ENCODE measurements around the gene HIRA.
"Not testable (repeated sequence)": the region's sequence is repeated elsewhere in the genome, so short reads cannot be mapped to it uniquely, and the experiment has no call there.

HIRA gene

DNA sequence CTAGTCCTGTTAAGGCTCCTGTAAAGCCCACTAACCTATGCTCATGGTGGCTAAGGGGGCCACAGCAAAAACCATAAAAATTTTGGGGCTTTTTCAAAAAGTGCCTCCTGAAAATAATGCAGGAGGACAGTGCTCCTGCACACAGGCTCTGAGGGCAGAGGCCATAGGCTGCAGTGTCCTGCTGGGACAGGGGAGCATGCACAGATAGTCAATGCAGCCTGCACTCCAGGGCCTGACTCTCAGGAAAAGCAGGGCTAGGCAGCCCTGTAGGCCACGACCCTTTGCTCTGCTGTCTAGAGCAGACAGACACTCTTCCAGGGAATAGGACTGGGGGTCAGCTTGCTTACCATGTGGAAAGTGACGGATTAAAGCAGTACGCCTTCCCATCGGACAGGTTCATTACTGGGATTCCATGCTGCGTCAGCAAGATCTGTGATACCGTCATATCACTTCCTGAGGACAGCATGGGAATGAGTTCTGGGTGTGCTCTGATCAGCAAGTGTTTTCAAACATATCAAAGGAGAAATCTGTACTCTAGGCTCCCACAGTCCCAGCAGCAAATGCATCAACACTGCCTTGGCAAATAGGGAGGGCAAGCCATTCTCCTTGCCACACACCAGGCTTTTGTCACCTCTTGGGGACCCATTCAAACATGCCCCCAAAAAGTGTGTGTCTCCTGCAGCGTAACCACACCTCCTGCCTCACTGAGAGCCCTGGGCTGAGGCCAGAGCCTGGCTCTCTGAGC, 75.9 kb downstream of the HIRA start:
- no peak for DNase-seq

GRCh38 chr22:19354201-19354600, 77.3 kb downstream of the HIRA start:
- no peak for DNase-seq

DNA sequence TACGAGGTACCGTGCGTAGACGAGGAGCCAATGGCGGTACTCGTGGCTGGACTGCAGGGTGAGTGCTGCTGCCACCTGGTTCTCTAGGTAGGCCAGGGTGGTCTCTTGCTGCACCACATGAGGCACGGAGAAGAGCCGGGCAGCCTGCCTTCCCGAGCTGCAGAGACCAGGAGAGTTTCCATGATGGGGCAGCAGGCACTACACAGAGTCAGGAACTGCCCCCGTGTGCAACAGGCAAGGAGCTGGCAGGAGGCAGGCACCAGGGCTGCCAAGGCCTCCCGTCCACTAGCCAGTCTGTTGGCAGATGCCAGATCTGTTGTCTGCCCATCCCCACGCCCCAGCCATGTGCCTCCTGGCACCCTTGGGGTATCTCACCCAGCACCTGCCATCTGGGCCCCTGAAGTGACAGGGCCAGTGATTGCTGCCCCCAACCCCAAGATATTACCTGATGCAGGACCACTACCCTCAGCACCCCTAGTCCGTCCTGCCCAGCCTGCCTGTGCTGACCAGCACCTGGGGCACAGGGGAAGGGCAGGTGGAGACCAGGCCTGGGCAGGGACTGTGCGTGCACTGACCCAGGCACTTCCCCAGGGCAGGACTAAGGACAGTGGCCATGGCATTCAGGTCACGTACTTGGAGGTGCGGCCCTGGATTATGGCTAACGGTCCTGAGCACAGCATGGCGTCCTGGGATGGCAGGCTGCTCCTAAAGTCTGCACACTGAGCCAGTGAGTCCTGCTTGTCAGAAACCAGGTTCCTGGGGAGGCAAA, 78.0 kb downstream of the HIRA start:
- DNase-seq: no peak

DNA sequence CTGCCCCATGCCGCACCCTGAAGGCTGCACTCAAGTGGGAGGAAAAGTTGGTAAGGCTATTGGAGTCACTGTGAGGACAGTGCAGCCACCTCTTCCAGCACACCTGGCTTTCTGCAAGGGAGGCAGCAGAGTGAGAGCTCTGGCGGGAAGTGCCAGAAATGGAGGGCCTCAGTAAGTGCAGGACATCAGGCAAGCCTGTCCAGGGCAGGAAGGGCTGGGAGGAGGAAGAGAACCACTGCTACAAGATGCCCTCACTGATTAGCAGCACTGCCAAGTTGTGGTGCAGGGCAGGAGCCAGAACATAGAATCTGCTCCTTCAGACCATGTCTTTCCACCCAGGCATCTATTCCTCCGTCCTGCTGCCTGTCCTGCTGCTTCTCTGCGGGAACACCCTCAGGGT, 78.8 kb downstream of the HIRA start:
- no peak for DNase-seq

GRCh38 chr22:19352217-19352616, 79.3 kb downstream of the HIRA start:
- DNase-seq: no peak

GRCh38 chr22:19351604-19352003, 79.9 kb downstream of the HIRA start:
- DNase-seq: no peak

DNA sequence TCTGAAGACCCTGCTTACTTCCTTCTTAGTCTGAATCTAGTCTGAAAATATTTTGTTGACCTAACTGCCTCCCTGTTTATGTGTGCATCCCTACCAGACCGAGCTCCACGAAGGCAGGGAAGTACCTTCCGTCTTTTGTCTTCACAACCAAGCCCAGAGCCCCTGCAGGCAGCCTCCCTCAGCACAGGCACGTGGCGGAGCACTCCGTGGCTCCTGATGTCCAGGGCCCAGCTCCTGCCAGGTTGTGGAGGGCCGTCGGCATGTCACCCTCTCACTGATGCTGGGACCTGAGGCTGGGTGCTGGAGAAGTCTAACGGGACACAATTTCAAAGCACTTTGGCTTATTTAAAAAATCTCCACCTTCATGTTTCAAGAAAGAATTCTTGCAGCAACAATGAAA, 80.6 kb downstream of the HIRA start:
- DNase-seq: no peak

DNA sequence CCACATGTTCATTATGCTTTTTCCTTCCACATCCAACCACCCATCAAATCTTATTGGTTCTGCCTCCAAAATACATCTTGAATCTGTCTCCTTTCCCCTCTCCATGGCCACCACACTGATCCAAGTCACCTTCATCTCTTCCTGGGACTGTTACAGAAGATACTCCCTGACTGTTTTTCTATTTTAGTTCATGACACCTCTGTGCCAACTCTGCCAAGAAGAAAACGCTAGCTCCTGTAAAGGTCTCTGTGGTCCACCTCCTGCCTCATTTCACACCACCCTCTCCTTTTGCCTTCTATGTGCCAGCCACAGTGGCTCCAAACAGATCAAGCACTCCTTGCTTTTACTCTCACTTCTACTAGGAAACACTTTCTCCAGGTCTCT, 81.1 kb downstream of the HIRA start:
- no peak for DNase-seq

GRCh38 chr22:19349778-19350475, 81.6 kb downstream of the HIRA start:
- DNase-seq: no peak

GRCh38 chr22:19346677-19347265, 84.8 kb downstream of the HIRA start:
- DNase-seq: no peak

- no peak for DNase-seq
Observed at GRCh38 chr22:19344420-19344819, 87.1 kb downstream of the HIRA start.

- no peak for DNase-seq
Observed at GRCh38 chr22:19343470-19343869, 88.1 kb downstream of the HIRA start.

GRCh38 chr22:19341500-19341899, 90.0 kb downstream of the HIRA start:
- DNase-seq: no peak

- DNase-seq: no peak
Observed at GRCh38 chr22:19337137-19337536, 94.4 kb downstream of the HIRA start.

DNA sequence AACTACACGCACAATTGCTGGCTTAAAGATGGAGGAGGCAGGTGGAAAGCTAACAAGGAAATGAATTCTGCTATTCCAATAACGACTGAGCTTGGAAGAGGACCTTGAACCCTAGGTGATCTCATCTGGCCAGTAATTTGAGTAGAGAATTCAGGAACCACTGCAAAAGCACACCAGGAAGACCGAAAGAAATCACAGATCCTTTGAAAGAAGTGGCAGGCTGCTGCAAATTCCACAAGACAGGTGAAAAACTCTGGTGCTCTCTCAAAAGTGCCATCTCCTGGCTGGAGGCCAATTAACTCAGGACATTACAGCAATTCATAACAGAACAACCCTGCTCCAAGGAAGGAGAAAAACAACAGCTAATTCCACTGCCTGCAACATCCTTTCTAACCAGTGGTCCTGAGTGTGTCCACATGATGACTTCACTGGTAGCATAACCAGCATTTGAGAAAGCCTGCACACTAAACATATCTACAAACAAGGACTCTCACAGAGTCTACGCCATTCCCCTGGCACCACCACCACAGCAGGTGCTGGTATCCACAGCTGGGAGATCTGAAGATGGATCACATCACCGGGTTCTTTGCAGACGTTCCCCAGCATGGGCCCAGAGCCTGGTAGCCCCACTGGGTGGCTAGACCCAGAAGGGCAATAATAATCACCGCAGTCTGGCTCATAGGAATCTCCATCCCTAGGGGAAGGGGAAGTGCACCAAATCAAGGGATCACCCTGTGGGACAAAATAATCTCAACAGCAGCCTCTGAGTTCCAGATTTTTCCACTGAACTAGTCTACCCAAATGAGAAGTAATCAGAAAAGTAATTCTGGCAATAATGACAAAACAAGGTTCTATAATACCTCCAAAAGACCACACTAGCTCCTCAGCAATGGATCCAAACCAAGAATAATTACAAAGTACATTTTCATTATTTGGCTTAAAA, 95.1 kb downstream of the HIRA start:
- no peak for DNase-seq

- DNase-seq: no peak
Observed at GRCh38 chr22:19331975-19332374, 99.6 kb downstream of the HIRA start.

- DNase-seq: no peak
Observed at GRCh38 chr22:19331474-19331873, 100.1 kb downstream of the HIRA start.

GRCh38 chr22:19330865-19331418, 100.6 kb downstream of the HIRA start:
- DNase-seq: no peak

DNA sequence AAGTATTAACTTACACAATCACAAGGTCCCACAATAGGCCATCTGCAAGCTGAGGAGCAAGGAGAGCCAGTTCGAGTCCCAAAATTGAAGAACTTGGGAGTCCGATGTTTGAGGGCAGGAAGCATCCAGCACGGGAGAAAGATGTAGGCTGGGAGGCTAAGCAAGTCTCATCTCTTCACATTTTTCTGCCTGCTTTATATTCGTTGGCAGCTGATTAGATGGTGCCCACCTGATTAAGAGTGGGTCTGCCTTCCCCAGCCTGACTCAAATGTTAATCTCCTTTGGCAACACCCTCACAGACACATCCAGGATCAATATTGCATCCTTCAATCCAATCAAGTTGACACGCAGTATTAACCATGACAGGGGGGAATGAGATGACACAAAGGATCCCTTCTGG, 101.3 kb downstream of the HIRA start:
- not testable (repeated sequence) for DNase-seq

- DNase-seq: no peak
Observed at GRCh38 chr22:19329454-19329853, 102.1 kb downstream of the HIRA start.

GRCh38 chr22:19325296-19325948, 106.1 kb downstream of the HIRA start:
- no peak for DNase-seq
